Medulla oblongata (tissue), 1 donor: ENCODE measurements around the gene CASK.
"Not testable (repeated sequence)": the region's sequence is repeated elsewhere in the genome, so short reads cannot be mapped to it uniquely, and the experiment has no call there.

Experiments used
- DNase-seq: peaks from one replicate; pipeline ENCODE4 v3.0.0-alpha.2; 2015; ENCODE audit errors: extremely low spot score

Gene CASK

DNA sequence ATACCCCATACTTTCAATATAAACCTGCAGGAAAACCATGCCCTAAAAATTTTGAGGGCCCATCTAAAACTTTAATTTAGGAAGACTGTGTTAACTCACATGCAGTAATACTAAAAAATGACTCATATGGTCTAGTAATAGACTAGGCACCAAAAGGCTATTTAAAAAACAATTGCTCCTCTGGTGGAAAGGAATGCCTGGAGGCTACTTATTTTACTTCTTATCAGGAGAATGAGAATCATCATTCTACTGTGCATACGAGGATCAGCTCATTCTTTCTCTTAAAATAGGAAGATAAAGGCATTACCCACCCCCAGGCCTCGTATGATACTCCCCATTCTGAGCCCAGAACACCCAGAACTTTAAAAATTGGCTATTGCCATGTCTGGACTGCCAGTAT is 277.2 kb downstream of the CASK start:
- DNase-seq = not testable (repeated sequence)

DNA sequence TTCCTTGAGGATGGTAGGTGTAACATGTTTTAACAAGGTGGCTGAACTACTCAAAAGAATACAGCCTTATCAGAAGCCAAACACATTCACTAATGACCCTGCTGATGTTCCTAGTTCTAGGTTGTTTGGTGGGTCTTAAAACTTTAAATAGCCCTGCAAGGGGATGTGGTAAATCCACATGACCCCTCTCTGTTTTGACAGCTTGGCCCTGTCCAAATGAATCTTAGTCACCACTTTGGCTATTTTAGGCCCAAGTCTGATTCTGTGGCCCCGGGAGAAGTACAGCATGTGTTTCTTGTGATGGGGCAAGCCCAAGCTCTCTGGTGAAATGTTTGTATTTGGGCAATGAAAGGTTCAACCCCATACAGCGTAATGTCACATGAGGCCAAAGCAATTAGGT is 289.1 kb downstream of the CASK start:
- peak; percentile 52 for DNase-seq

GRCh38 chrX:41630091-41630490 is 293.3 kb downstream of the CASK start:
- DNase-seq = peak; percentile 3

GRCh38 chrX:41629539-41629938 is 293.8 kb downstream of the CASK start:
- DNase-seq = no peak

DNA sequence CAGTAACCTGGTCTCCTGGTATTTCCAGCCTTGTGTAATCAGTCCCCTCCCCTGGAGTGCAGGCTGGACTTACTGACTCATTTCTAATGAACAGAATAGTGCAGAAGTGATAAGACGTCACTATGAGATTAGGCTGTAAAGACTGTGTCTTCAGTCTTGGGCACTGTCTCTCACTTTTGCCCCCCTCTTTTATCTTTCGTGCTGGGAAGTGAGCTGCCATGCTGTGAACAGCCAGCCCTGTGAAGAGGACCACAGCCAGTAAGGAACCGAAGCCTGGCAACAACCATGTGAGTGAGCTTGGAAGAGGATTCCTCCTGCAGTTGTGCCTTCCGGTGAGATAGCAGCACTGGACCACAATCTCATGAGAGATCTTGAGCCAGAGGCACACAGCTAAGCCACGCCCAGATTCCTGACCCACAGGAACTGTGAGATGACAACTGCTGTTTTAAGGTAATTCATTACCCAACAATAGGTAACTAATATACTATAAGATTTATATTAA is 302.1 kb downstream of the CASK start:
- peak; percentile 16 for DNase-seq

GRCh38 chrX:41619221-41619620 is 304.1 kb downstream of the CASK start:
- no peak for DNase-seq

DNA sequence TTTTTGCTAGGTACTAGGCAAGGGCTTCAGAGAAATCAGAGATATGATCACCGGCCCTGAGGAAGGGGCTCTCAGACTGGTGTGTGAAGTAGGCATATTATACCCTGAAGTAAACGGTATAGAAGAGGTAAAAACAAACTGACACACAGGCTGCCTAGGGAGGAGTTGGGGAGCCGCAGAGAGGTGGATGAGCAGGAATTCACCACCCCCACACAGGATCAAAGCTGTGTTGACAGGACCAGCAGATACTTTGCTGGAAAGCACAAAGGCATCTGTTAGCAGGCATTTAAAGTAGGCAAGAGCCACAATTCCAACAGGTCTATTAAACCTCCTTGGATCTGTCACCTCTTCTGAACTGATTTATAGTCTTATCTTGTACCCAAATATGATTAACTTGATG is 306.4 kb downstream of the CASK start:
- no peak for DNase-seq

GRCh38 chrX:41616255-41616654 is 307.1 kb downstream of the CASK start:
- no peak for DNase-seq

DNA sequence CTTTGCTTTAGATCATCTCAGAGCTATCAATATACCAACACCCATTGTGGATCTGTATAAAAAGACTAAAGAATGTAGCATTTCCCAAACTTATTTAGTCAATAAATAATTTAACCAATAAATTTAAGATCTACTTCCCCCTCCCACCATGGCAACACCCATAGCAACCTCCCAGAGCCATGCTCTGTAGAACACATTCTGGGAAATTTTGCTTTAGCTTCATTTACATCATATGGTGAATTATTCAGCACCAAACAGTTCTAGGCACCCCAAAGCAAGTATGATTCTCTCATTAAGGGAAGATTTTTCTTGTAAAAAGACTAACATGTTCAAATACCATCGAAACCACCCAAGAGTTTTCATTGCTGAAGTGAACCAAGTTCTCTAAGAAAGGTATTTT is 315.1 kb downstream of the CASK start:
- DNase-seq = no peak

DNA sequence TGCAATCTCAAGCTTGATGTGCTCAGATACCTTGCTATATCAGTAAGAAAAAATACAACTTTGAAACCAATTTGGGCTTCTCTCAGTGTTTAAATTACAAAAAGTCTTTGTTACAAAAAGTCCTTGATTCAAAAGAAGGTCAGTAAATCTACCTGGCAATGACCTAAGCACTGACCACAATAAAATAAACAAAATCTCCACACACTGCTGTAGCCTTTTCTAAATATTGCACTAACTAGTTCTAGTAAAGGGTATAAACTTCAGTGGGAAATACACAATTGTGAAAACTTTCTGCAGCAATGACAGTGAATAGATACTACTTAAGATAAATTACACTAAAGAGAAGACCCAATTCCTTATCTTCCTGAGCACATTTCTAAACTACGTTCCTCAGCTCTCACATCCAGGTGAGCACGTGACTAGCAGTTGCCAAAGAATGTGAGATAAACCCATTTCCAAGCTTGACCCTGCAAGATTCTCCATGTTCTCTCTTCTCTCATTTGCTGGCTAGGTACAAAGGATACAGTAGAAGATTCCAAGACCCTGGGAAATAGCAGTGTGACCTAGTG is 316.0 kb downstream of the CASK start:
- no peak for DNase-seq

DNA sequence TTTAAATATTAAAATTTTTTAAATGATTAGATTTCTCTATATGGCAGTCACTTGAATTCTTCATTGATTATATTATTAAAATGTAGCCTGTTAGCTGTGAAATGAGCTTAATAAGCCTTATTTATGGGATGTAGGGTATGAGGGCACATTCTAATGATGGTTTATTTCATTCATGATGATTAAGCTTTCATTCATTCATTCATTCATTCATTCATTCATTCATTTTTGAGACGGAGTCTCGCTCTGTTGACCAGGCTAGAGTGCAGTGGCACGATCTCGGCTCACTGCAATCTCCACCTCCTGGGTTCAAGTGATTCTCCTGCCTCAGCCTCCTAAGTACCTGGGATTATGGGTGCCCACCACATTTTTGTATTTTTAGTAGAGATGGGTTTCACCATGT is 317.3 kb downstream of the CASK start:
- DNase-seq = not testable (repeated sequence)

GRCh38 chrX:41604766-41605543 is 318.4 kb downstream of the CASK start:
- DNase-seq = no peak

DNA sequence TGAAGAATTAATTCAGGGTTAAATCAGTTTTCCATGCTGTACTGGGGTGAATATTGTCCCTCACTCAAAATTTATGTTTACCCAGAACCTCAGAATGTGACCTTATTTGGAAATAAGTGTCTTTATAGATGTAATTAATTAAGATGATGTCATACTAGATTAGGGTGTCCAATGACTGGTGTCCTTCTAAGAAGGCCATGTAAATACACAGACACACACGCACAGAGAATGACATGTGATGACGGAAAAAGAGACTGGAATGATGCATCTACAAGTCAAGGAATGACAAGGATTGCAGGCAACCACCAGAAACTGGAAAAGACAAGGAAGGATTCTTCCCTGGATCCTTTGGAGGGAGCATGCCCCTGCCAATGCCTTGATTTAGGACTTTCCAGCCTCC is 319.2 kb downstream of the CASK start:
- DNase-seq = no peak

DNA sequence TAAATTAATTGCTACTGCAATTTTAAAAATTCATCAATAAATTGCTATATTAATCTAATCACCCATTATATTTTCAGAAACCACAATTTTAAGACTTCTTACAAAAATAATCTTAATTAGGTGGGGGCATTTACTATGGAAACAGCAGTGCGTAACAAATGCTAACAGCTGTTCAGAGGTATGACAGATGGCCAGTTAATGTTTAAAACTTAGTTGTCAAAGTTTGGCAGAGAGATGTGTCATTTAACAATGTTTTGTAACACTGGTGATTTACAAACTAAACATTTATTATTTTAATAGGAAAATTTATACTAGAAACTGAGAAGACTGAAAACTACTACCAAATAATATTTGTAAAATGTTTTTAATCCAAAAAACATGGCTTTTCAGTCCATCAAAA is 319.8 kb downstream of the CASK start:
- DNase-seq = no peak

- DNase-seq = no peak
These were observed 320.5 kb downstream of the CASK start for GRCh38 chrX:41602816-41603345.

DNA sequence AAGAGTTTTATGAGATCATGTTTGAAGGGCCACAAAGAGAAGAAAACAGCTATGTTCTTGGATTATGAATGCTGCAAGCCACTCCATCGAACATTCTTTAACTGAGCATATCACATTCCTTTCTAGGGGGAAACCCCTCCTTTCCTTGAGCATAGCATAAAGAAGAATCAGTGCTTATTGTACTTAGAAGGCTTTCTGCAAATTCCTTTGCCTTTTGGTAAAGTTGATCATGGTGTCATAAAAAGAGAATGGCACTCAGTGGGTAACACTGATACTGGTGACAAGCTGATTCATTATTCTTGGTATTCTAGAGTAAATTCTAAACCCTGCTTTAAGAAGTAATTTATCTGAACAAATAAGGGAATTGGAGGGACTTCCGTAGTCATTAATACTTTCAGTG is 323.1 kb downstream of the CASK start:
- no peak for DNase-seq

- DNase-seq = peak; percentile 21
These were observed 323.8 kb downstream of the CASK start for GRCh38 chrX:41599507-41599906.

GRCh38 chrX:41596596-41596995 is 326.8 kb downstream of the CASK start:
- DNase-seq = no peak

GRCh38 chrX:41594634-41595033 is 328.7 kb downstream of the CASK start:
- no peak for DNase-seq

GRCh38 chrX:41591906-41592305 is 331.4 kb downstream of the CASK start:
- DNase-seq = no peak

- DNase-seq = no peak
These were observed 332.7 kb downstream of the CASK start for GRCh38 chrX:41590641-41591040.

DNA sequence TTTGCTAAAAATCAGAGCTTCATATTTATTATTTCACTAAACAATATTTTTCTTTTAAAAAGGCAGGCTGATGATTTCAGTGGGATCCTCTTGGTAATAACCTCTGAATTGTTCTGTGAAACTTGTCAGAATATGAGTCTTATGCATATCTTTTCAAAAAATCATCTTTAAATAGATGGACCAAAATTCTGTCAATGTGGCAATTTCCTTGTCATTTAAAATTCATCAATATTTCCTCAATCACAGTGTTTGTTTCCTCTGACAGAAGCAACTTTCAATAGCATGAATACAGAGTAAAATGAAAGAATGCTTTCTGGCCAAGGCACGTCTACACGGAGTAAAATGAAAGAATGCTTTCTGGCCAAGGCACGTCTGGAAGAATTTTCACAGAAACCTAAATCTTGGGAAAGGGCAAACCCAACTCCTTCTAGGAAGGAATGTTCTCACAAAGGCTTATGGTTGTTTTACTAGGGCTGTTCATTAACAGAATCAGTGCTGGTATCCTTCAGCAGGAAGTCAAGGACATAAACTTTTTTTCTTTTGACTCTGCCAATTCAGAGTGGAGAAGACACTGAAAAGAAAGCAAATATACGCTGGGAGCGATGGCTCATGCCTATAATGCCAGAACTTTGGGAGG is 333.6 kb downstream of the CASK start:
- DNase-seq = peak; percentile 13

DNA sequence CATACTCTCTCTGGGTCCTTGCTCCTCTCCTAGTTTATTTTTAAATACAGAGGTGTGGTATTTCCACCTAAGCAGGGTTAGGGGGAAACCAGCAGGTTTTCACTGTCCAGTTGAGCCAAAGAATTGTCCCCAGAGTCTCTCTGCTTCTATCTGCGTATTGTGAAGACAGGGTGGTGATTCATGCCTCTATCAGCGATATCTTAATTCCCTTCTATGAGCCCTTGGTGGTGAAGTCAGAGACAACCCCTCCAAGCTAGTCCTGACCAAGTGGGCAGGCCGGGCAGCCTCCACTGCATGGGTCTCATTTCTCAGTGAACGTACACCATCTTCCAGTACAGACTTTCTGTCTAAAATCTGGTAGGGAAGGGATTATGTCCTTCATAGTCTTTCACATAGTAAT is 335.1 kb downstream of the CASK start:
- DNase-seq = no peak
